IMR-90 (cell line): Measurements from ENCODE around the gene SLC37A1. TPM values are rescaled to one million over a fixed set of nuclear protein-coding genes. Genes with fewer than 3 reads are reported as not detected.

ENCODE experiments used
- ATAC-seq: fragments of 200-7000 bp; cut with Tn5 transposase; 2 replicates; pipeline ENCODE4 v1.9.1; 2020; ENCODE audit warnings: low read depth, mild to moderate bottlenecking, moderate library complexity
- BruUV-seq: library from RNA; stranded (reverse); fragments of 400-500 nt; replicated peaks from 2 replicates; lab custom pipeline; 2021; lab: Mats Ljungman, UMichigan
- CTCF ChIA-PET: fragments of 300-600 bp; formaldehyde crosslinking; extraction: SDS; loops from one replicate; lab custom pipeline; 2021; ENCODE audit warnings: antibody characterized with exemption; lab: Yijun Ruan, JAX
- POLR2A ChIA-PET: fragments of 300-600 bp; sonication (Branson Sonifier 250); formaldehyde crosslinking; loops from one replicate; lab custom pipeline; 2022; ENCODE audit warnings: antibody characterized with exemption; ENCODE audit not compliant: unreplicated experiment; lab: Charles Lee
- DNase-seq: peaks from one replicate; pipeline ENCODE4 v3.0.0; 2013
- H2AFZ ChIP-seq: replicated peaks from 2 replicates; pipeline ENCODE3; 2013; ENCODE audit warnings: low read length, mild to moderate bottlenecking; ENCODE audit not compliant: poor library complexity
- H2AK5ac ChIP-seq: 2 replicates; pipeline ENCODE4 v1.6.1; 2013; ENCODE audit warnings: low read depth, low read length, inconsistent platforms
- H2AK9ac ChIP-seq: replicated peaks from 2 replicates; pipeline ENCODE3; 2013; ENCODE audit warnings: mild to moderate bottlenecking, low read depth, low read length, moderate library complexity; ENCODE audit not compliant: poor library complexity
- H2BK120ac ChIP-seq: 2 replicates; pipeline ENCODE4 v1.6.1; 2013; ENCODE audit warnings: low read depth, low read length, inconsistent platforms
- H2BK15ac ChIP-seq: 3 replicates; pipeline ENCODE4 v1.6.1; 2013; ENCODE audit warnings: low read depth, low read length, inconsistent platforms
- H2BK20ac ChIP-seq: 2 replicates; pipeline ENCODE4 v1.6.1; 2013; ENCODE audit warnings: low read depth, mild to moderate bottlenecking, inconsistent platforms, low read length, moderate library complexity
- H2BK5ac ChIP-seq: 2 replicates; pipeline ENCODE4 v1.6.1; 2013; ENCODE audit warnings: mild to moderate bottlenecking, low read depth, low read length, inconsistent platforms; ENCODE audit not compliant: poor library complexity, severe bottlenecking
- H3K14ac ChIP-seq: replicated peaks from 2 replicates; pipeline ENCODE4 v1.6.1; 2013; ENCODE audit warnings: low read depth, low read length, inconsistent platforms
- H3K18ac ChIP-seq: 2 replicates; pipeline ENCODE4 v1.6.1; 2013; ENCODE audit warnings: low read depth, low read length, control low read depth
- H3K23ac ChIP-seq: 2 replicates; pipeline ENCODE4 v1.6.1; 2013; ENCODE audit warnings: low read depth, low read length, inconsistent platforms
- H3K27ac ChIP-seq: 2 replicates; pipeline ENCODE4 v1.5.1; 2013; ENCODE audit warnings: mild to moderate bottlenecking, control low read depth, low read length; ENCODE audit not compliant: insufficient read depth
- H3K27me3 ChIP-seq: 2 replicates; pipeline ENCODE4 v1.6.1; 2013; ENCODE audit warnings: low read length; ENCODE audit not compliant: control insufficient read depth, insufficient read depth
- H3K36me3 ChIP-seq: 2 replicates; pipeline ENCODE4 v1.6.1; 2013; ENCODE audit warnings: low read length, mixed read lengths; ENCODE audit not compliant: control insufficient read depth, insufficient read depth
- H3K4ac ChIP-seq: 2 replicates; pipeline ENCODE4 v1.6.1; 2013; ENCODE audit warnings: low read depth, low read length, inconsistent platforms
- H3K4me1 ChIP-seq: 2 replicates; pipeline ENCODE4 v1.6.1; 2013; ENCODE audit warnings: low read length, mixed read lengths; ENCODE audit not compliant: control insufficient read depth, insufficient read depth
- H3K4me2 ChIP-seq: 2 replicates; pipeline ENCODE4 v1.6.1; 2013; ENCODE audit warnings: low read depth, mild to moderate bottlenecking, control low read depth, low read length, moderate library complexity
- H3K4me3 ChIP-seq: 2 replicates; pipeline ENCODE4 v1.5.1; 2013; ENCODE audit warnings: low read depth, mild to moderate bottlenecking, control low read depth, low read length, moderate library complexity; ENCODE audit not compliant: insufficient read depth
- H3K56ac ChIP-seq: 2 replicates; pipeline ENCODE4 v1.6.1; 2013; ENCODE audit warnings: low read length, inconsistent platforms; ENCODE audit not compliant: insufficient read depth; ENCODE audit errors: extremely low read depth
- H3K79me1 ChIP-seq, 2 experiments: 2 replicates each; pipeline ENCODE4 v1.6.1; 2013; ENCODE audit warnings: low read length in 2 of 2, inconsistent platforms in 1 of 2, low read depth in 1 of 2
- H3K9ac ChIP-seq: 2 replicates; pipeline ENCODE4 v1.6.1; 2013; ENCODE audit warnings: low read depth, low read length, control low read depth
- H3K9me1 ChIP-seq: 2 replicates; pipeline ENCODE4 v1.6.1; 2013; ENCODE audit warnings: low read length, inconsistent platforms; ENCODE audit not compliant: insufficient read depth
- H3K9me3 ChIP-seq: 2 replicates; pipeline ENCODE4 v1.6.1; 2013; ENCODE audit warnings: low read length; ENCODE audit not compliant: control insufficient read depth, insufficient read depth
- H4K20me1 ChIP-seq: 2 replicates; pipeline ENCODE4 v1.6.1; 2013; ENCODE audit warnings: low read length, inconsistent platforms; ENCODE audit not compliant: insufficient read depth
- H4K5ac ChIP-seq: 2 replicates; pipeline ENCODE4 v1.6.1; 2013; ENCODE audit warnings: mild to moderate bottlenecking, low read depth, low read length, control low read depth
- H4K8ac ChIP-seq, 2 experiments: 2 replicates each; pipeline ENCODE4 v1.6.1; 2013; ENCODE audit warnings: low read depth in 2 of 2, low read length in 2 of 2, control low read depth in 1 of 2, inconsistent platforms in 1 of 2
- H4K91ac ChIP-seq: 2 replicates; pipeline ENCODE4 v1.6.1; 2013; ENCODE audit warnings: low read depth, low read length, inconsistent platforms; ENCODE audit not compliant: insufficient read depth
- CEBPB ChIP-seq: IDR thresholded peaks from 2 replicates; pipeline ENCODE4 v1.6.1; 2012; ENCODE audit warnings: low read depth, low read length, improper control_type of control experiment
- MAZ ChIP-seq: IDR thresholded peaks from 2 replicates; pipeline ENCODE4 v1.6.1; 2012; ENCODE audit warnings: low read depth, mild to moderate bottlenecking, low read length, improper control_type of control experiment, moderate library complexity, borderline replicate concordance
- MXI1 ChIP-seq: IDR thresholded peaks from 2 replicates; pipeline ENCODE4 v1.6.1; 2012; ENCODE audit warnings: low read depth, mild to moderate bottlenecking, low read length, moderate library complexity, borderline replicate concordance
- WGBS, 2 experiments: methylation state at CpG; one replicate each; pipeline versions ENCODE4 v1.1.5 to v1.1.7; 2013; ENCODE audit warnings: missing lambda C conversion rate in 2 of 2; ENCODE audit not compliant: insufficient read length in 1 of 2; ENCODE audit errors: extremely low coverage in 2 of 2; 5-methylcytosine and 5-hydroxymethylcytosine counted together
- dilution Hi-C: fragments of 300-500 bp; cut with HindIII; formaldehyde crosslinking; loops from one replicate; pipeline ENCODE4 v1.14.3; 2018; ENCODE audit warnings: low sequenced_read_pairs; ENCODE audit not compliant: unreplicated experiment
- in situ Hi-C: fragments of 300-500 bp; cut with MboI; formaldehyde crosslinking; loops from 3 replicates; pipeline ENCODE4 v1.14.3; 2019; ENCODE audit warnings: low sequenced_read_pairs, inconsistent platforms, mixed read lengths
- intact Hi-C: fragments of 100-400 bp; cut with micrococcal nuclease; formaldehyde crosslinking; loops from 2 replicates; pipeline ENCODE4 v1.10.0; 2022
- polyA plus RNA-seq, 3 experiments: library from polyadenylated mRNA; depleted of rRNA; stranded (reverse); fragments of >200 nt; gene quantifications; 2 replicates each; pipeline ENCODE4 v1.2.3, GENCODE V29; 2012; ENCODE audit warnings: low replicate concordance in 1 of 3
- total RNA-seq: library from RNA; depleted of rRNA; stranded (reverse); fragments of >200 nt; gene quantifications from 2 replicates; pipeline ENCODE4 v1.2.3, GENCODE V29; 2012

The SLC37A1 gene
- total and polyA plus RNA-seq, 2 of the 4 experiments (the other 2 are of a cell fraction): 0.36 to 0.48 TPM

DNA sequence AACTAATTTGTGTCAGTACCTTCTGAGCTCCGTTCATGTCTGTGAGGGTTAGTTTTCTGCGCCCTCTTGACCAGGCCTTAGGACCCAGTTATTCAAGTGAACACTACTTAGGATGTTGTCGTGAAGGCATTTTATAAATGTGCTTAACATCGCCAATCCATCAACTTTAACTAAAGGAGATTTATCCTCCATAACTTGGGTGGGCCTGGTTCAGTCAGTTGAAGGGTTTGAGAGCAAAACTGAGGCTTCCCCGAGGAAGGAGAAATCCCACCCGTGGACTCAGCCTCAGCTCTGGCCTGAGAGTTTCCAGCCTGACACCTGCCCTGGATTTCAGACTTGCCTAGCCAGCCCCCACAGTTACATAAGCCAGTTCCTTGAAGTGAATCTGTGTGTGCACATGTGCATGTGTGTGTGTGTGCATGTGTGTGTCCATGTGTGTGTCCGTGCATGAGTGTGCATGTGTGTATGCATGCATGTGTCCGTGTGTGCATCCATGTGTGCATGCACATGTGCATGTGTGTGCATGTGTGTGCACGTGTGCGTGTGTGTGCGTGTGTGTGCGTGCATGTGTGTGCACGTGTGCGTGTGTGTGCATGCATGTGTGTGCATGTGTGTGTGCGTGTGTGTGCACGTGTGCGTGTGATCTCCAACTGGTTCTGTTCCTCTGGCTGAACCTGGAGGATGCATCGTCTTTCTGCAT is 77.7 kb downstream of the SLC37A1 start:
- Histone ChIP-seq H4K5ac (no peak overlapping the region), H3K27me3 (peaks cover 9% of the 10 kb centered on the region; the same call in 1 of the 2 replicates), H3K36me3 (no peaks in the 10 kb centered on the region), H3K27ac (no peak overlapping the region), H2AK9ac (no peak overlapping the region), H2BK15ac (no peak overlapping the region), H4K20me1 (no peaks in the 10 kb centered on the region), H3K4ac (no peak overlapping the region), H3K14ac (no peak overlapping the region), H3K18ac (no peak overlapping the region), H2BK20ac (no peak overlapping the region), H3K4me1 (no peaks in the 10 kb centered on the region), H3K4me2 (no peak overlapping the region), H3K4me3 (no peak overlapping the region), H3K23ac (no peak overlapping the region), H3K9me3 (no peaks in the 10 kb centered on the region), H2BK5ac (no peak overlapping the region), H2AK5ac (no peak overlapping the region), H3K56ac (no peak overlapping the region), H3K9ac (no peak overlapping the region), H3K79me1 (no peaks in the 10 kb centered on the region), H4K8ac (no peak overlapping the region), H3K9me1 (no peaks in the 10 kb centered on the region), H2BK120ac (no peak overlapping the region), H2AFZ (peak overlapping the region; percentile 33), H4K91ac (no peak overlapping the region)
- POLR2A ChIA-PET: no interaction called here
- TF ChIP-seq CEBPB: no peak
- TF ChIP-seq MAZ: no peak
- TF ChIP-seq MXI1: no peak
- CTCF ChIA-PET: no interaction called here
- DNase-seq: no peak
- WGBS, 2 experiments: 79% methylated on average over 6 of the region's 18 CpGs; no CpG with 5 or more reads in 1 of the 2 experiments
- intact Hi-C loops (no loop called here), in situ Hi-C loops (no loop called here), dilution Hi-C loops (no loop called here)
- ATAC-seq: no peak
- BruUV-seq: no TSS peak
